K562 (cell line): ENCODE measurements around the gene ATG10. TPM values are rescaled to one million over a fixed set of nuclear protein-coding genes. Genes with fewer than 3 reads are reported as not detected.

Source experiments
- ATAC-seq: fragments of 200-7000 bp; cut with Tn5 transposase; 3 replicates; pipeline ENCODE4 v1.9.1; 2020; ENCODE audit warnings: moderate library complexity
- BruUV-seq: library from RNA; stranded (reverse); fragments of 400-500 nt; replicated peaks from 2 replicates; lab custom pipeline; 2021; lab: Mats Ljungman, UMichigan
- CTCF ChIA-PET: fragments of 300-600 bp; formaldehyde crosslinking; extraction: SDS; loops from one replicate; lab custom pipeline; 2021; ENCODE audit warnings: low intra/inter-chr PET ratio; lab: Yijun Ruan, JAX
- POLR2A ChIA-PET: fragments of 300-600, 350-650 bp; sonication (Branson Sonifier 250); formaldehyde crosslinking; extraction: SDS; loops from one replicate; lab custom pipeline; 2021; ENCODE audit warnings: antibody characterized with exemption, inconsistent platforms; lab: Yijun Ruan, JAX
- DNase-seq, 4 experiments: peaks; one replicate each; pipeline versions ENCODE4 v3.0.0 to v3.0.0-alpha.2; 2011 to 2018; ENCODE audit warnings: low spot score in 3 of 4, mixed read lengths in 3 of 4; ENCODE audit errors: extremely low read depth in 1 of 4
- FAIRE-seq: peaks from 2 replicates; lab custom pipeline; 2011; peaks lifted over from hg19 to GRCh38; lab: Jason Lieb, UNC
- H2AFZ ChIP-seq: 2 replicates; pipeline ENCODE4 v1.6.0; 2011; ENCODE audit warnings: low read depth, low read length, control low read depth, inconsistent platforms
- H3K27ac ChIP-seq: fragments of 200-600 bp; 3 replicates; pipeline ENCODE4 v1.8.0; 2011; ENCODE audit warnings: low read depth, mild to moderate bottlenecking, control low read depth, inconsistent platforms, low read length, moderate library complexity, mixed read lengths; ENCODE audit errors: extremely low read depth
- H3K27me3 ChIP-seq, 2 experiments: fragments of 300-600 bp in 1 of 2; 2 replicates in 1 of 2; 3 replicates in 1 of 2; pipeline versions ENCODE4 v1.6.0 to v1.8.0; 2011; ENCODE audit warnings: inconsistent platforms in 2 of 2, low read length in 2 of 2, mild to moderate bottlenecking in 1 of 2, mixed read lengths in 1 of 2, moderate library complexity in 1 of 2; ENCODE audit not compliant: control insufficient read depth in 2 of 2, insufficient read depth in 2 of 2
- H3K36me3 ChIP-seq: fragments of 300-600 bp; 3 replicates; pipeline ENCODE4 v1.8.0; 2011; ENCODE audit warnings: mild to moderate bottlenecking, low read length, inconsistent platforms; ENCODE audit not compliant: control insufficient read depth, insufficient read depth
- H3K4me1 ChIP-seq, 2 experiments: fragments of 200-600 bp in 1 of 2; replicated peaks in 1 of 2; 2 replicates in 1 of 2; 3 replicates in 1 of 2; pipeline versions ENCODE4 v1.5.1 to v1.8.0; 2011; ENCODE audit warnings: inconsistent platforms in 2 of 2, low read length in 2 of 2, mild to moderate bottlenecking in 1 of 2, mixed read lengths in 1 of 2, moderate library complexity in 1 of 2; ENCODE audit not compliant: control insufficient read depth in 2 of 2, insufficient read depth in 2 of 2
- H3K4me2 ChIP-seq: 2 replicates; pipeline ENCODE4 v1.6.1; 2011; ENCODE audit warnings: low read length, control low read depth, inconsistent platforms, mixed read lengths; ENCODE audit not compliant: insufficient read depth
- H3K4me3 ChIP-seq: fragments of 200-600 bp; sonication (generic), shearing (Covaris generic); 2 replicates; pipeline ENCODE4 v1.5.1; 2016; ENCODE audit warnings: control low read depth, inconsistent platforms
- H3K79me2 ChIP-seq: fragments of 200-600 bp; 3 replicates; pipeline ENCODE4 v1.8.0; 2011; ENCODE audit warnings: low read length, inconsistent platforms; ENCODE audit not compliant: control insufficient read depth, insufficient read depth
- H3K9ac ChIP-seq, 2 experiments: 2 replicates each; pipeline versions ENCODE4 v1.6.0 to v1.6.1; 2011; ENCODE audit warnings: low read depth in 2 of 2, low read length in 2 of 2, control low read depth in 1 of 2, inconsistent platforms in 1 of 2, mild to moderate bottlenecking in 1 of 2, mixed read lengths in 1 of 2; ENCODE audit not compliant: insufficient read depth in 1 of 2
- H3K9me1 ChIP-seq: one replicate; pipeline ENCODE4 v1.6.0; 2011; ENCODE audit warnings: inconsistent platforms, mild to moderate bottlenecking, low read length, moderate library complexity; ENCODE audit not compliant: control insufficient read depth, insufficient read depth
- H3K9me3 ChIP-seq: replicated peaks from 2 replicates; pipeline ENCODE4 v1.5.1; 2011; ENCODE audit warnings: low read depth, low read length, inconsistent platforms; ENCODE audit not compliant: control insufficient read depth, insufficient read depth
- H4K20me1 ChIP-seq: replicated peaks from 2 replicates; pipeline ENCODE4 v1.6.1; 2011; ENCODE audit warnings: low read length, inconsistent platforms, mixed read lengths; ENCODE audit not compliant: control insufficient read depth, insufficient read depth
- ATF1 ChIP-seq, 2 experiments: fragments of 450-650 bp in 1 of 2; IDR thresholded peaks; 2 replicates each; pipeline ENCODE4 v1.6.1; 2016; ENCODE audit warnings: missing compliant biosample characterization in 1 of 2, missing genetic modification characterization in 1 of 2
- EHMT2 ChIP-seq: fragments of 450-650 bp; IDR thresholded peaks from 2 replicates; pipeline ENCODE4 v1.6.1; 2018; ENCODE audit warnings: antibody characterized with exemption
- HNRNPH1 ChIP-seq: fragments of 200-400 bp; formaldehyde crosslinking; optimal IDR thresholded peaks from 2 replicates; pipeline ENCODE3; 2017; ENCODE audit warnings: low read depth, mild to moderate bottlenecking, low read length, moderate library complexity
- JUN ChIP-seq, 2 experiments: sonication (generic) in 1 of 2; formaldehyde crosslinking in 1 of 2; IDR thresholded peaks; 2 replicates each; pipeline versions ENCODE4 v1.6.1 to v1.8.0; 2012 to 2022; ENCODE audit warnings: borderline replicate concordance in 2 of 2, mild to moderate bottlenecking in 2 of 2, improper control_type of control experiment in 1 of 2, low read depth in 1 of 2, low read length in 1 of 2, missing genetic modification reagents in 1 of 2
- LARP7 ChIP-seq: fragments of 450-650 bp; IDR thresholded peaks from 2 replicates; pipeline ENCODE4 v1.6.1; 2016
- MAFG ChIP-seq: fragments of 450-650 bp; conservative IDR thresholded peaks from 2 replicates; pipeline ENCODE4 v1.6.1; 2016; ENCODE audit warnings: missing genetic modification characterization, missing compliant biosample characterization
- MECOM ChIP-seq: fragments of 250-450 bp; sonication (Bioruptor Pico); IDR thresholded peaks from 2 replicates; pipeline ENCODE4 v1.8.0; 2022; ENCODE audit warnings: inconsistent platforms
- MEIS2 ChIP-seq: fragments of 450-650 bp; IDR thresholded peaks from 2 replicates; pipeline ENCODE4 v1.6.1; 2014; ENCODE audit warnings: mild to moderate bottlenecking; ENCODE audit not compliant: partially characterized antibody
- PCBP1 ChIP-seq: fragments of 200-400 bp; formaldehyde crosslinking; IDR thresholded peaks from 2 replicates; pipeline ENCODE4 v1.6.1; 2018; ENCODE audit warnings: mild to moderate bottlenecking, low read depth, low read length; ENCODE audit not compliant: poor library complexity, severe bottlenecking
- RAD51 ChIP-seq: fragments of 450-650 bp; IDR thresholded peaks from 2 replicates; pipeline ENCODE4 v1.7.1; 2016; ENCODE audit warnings: low read depth, mild to moderate bottlenecking, borderline replicate concordance
- RBM14 ChIP-seq: fragments of 200-400 bp; formaldehyde crosslinking; IDR thresholded peaks from 2 replicates; pipeline ENCODE4 v1.6.1; 2018; ENCODE audit warnings: low read depth, mild to moderate bottlenecking, low read length, moderate library complexity, borderline replicate concordance; ENCODE audit not compliant: insufficient read depth
- SETDB1 ChIP-seq: IDR thresholded peaks from one replicate; pipeline ENCODE4 v1.6.1; 2012; ENCODE audit warnings: low read length, control low read depth, inconsistent platforms
- SMARCA5 ChIP-seq: fragments of 450-650 bp; IDR thresholded peaks from 2 replicates; pipeline ENCODE4 v1.6.1; 2016
- SRSF3 ChIP-seq: fragments of 200-400 bp; formaldehyde crosslinking; IDR thresholded peaks from 2 replicates; pipeline ENCODE4 v1.6.1; 2016; ENCODE audit warnings: mild to moderate bottlenecking, low read length, moderate library complexity; ENCODE audit not compliant: insufficient read depth
- USF2 ChIP-seq: sonication (generic); formaldehyde crosslinking; IDR thresholded peaks from 2 replicates; pipeline ENCODE4 v1.5.0; 2020; ENCODE audit warnings: missing genetic modification reagents
- XRCC5 ChIP-seq: fragments of 200-400 bp; formaldehyde crosslinking; IDR thresholded peaks from 2 replicates; pipeline ENCODE4 v1.6.1; 2017; ENCODE audit warnings: low read depth, mild to moderate bottlenecking, low read length
- ZNF24 ChIP-seq: fragments of 450-650 bp; IDR thresholded peaks from 2 replicates; pipeline ENCODE4 v1.6.1; 2016
- WGBS: fragments of 100-300 bp; shearing (Covaris generic); methylation state at CpG from one replicate; pipeline ENCODE4 v1.1.6; 2016; ENCODE audit warnings: low coverage, mixed read lengths; ENCODE audit not compliant: insufficient coverage; ENCODE audit errors: missing lambda C conversion rate; 5-methylcytosine and 5-hydroxymethylcytosine counted together
- in situ Hi-C: fragments of 300-500 bp; cut with MboI; formaldehyde crosslinking; loops from 4 replicates; pipeline ENCODE4 v1.15.0; 2018; ENCODE audit warnings: inconsistent platforms, mixed read lengths
- intact Hi-C: fragments of 100-400 bp; cut with micrococcal nuclease; formaldehyde crosslinking; loops from 2 replicates; pipeline ENCODE4 v1.14.2; 2022
- polyA plus RNA-seq, 8 experiments: library from polyadenylated mRNA; depleted of rRNA in 4 of 8; stranded (reverse) in 5 of 8; unstranded in 3 of 8; fragments of >200 nt; fragmentation: Nextera tagmentation in 2 of 8; fragmentation: Illumina TruSeq in 1 of 8; extraction: Ambion mirVana in 2 of 8; extraction: Trizol in 1 of 8; gene quantifications; 2 replicates each; pipeline versions ENCODE4 v1.2.1 to v1.2.3, GENCODE V29; 2011 to 2014; ENCODE audit warnings: inconsistent platforms in 1 of 8, missing spikeins in 1 of 8
- total RNA-seq, 7 experiments: library from RNA; depleted of rRNA in 6 of 7; stranded (reverse); fragments of >200 nt in 6 of 7; fragmentation: Illumina TruSeq in 2 of 7; extraction: Trizol in 2 of 7; gene quantifications; 2 replicates each; pipeline versions ENCODE4 v1.2.1 to v1.2.3, GENCODE V29; 2011 to 2021; ENCODE audit warnings: low replicate concordance in 1 of 7
- TF ChIP-seq, protein P1 (sequence below): fragments of 250-450 bp; sonication (Bioruptor Pico); IDR thresholded peaks from 2 replicates; pipeline ENCODE4 v1.6.1; 2021; ENCODE audit warnings: mild to moderate bottlenecking
- TF ChIP-seq, protein P2 (sequence below): fragments of 450-650 bp; formaldehyde crosslinking; IDR thresholded peaks from 2 replicates; pipeline ENCODE4 v1.4.0; 2020; ENCODE audit warnings: mild to moderate bottlenecking, moderate library complexity
- TF ChIP-seq, protein P3 (sequence below): fragments of 450-650 bp; IDR thresholded peaks from 2 replicates; pipeline ENCODE4 v1.6.1; 2016

ATG10 gene
- total and polyA plus RNA-seq, 9 of the 15 experiments (the other 6 are each of a cell fraction or from before 2014, with no cell fraction given) = 7.0 to 18.8 (median 14.6) TPM

- TF ChIP-seq MECOM (no peak), RBM14 (no peak), ZNF24 (no peak), LARP7 (no peak), PCBP1 (no peak)
These were observed 47.4 kb upstream of the ATG10 start (continued) for GRCh38 chr5:81924442-81924841.

DNA sequence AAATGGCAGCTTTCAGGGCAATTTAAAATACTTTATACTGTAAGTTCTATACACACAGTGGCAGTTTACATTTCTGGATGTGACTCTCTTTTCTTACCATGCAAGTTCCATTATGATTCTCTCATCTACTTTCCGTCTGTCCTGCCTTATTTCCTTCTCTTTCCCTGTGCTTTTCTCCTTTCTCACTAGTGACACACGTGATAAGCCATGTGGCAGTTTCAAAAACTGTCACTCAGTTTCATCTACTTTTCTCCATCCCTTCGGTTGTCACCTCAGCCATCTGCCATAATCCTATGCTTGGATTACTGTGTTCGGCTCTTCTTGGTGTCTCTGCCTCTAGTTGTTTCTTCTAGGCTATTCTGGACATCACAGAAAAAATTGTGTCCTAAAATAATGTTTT lies 46.8 kb upstream of the ATG10 start:
- Histone ChIP-seq H3K4me2 (no peak overlapping the region), H3K4me3 (no peak overlapping the region), H3K27me3 (no peaks in the 10 kb centered on the region), H3K9me1 (no peaks in the 10 kb centered on the region), H4K20me1 (no peaks in the 10 kb centered on the region), H3K9me3 (no peaks in the 10 kb centered on the region), H3K79me2 (no peaks in the 10 kb centered on the region), H3K9ac (no peak overlapping the region), H3K4me1 (peaks cover 0 to 5% of the 10 kb centered on the region in 2 experiments; a peak in 1 of 5 replicates), H2AFZ (peak overlapping the region; percentile 73), H3K27ac (no peak overlapping the region), H3K36me3 (no peaks in the 10 kb centered on the region)
- in situ Hi-C loops = no loop called here
- DNase-seq (no peak), ATAC-seq (peak; percentile 39; the same call in 1 of the 3 replicates), FAIRE-seq (no peak)
- ChIA-PET POLR2A (interaction anchor here (0.6 kb wide), 1 partner anchor 11 kb away, joined by 3 read pairs; no protein-coding TSS in a partner anchor), CTCF (no interaction called here)
- WGBS = 36% methylated on average over 4 of the region's 4 CpGs
- intact Hi-C loops = no loop called here
- no TSS peak for BruUV-seq
- TF ChIP-seq RAD51 (peak; percentile 59; the same call in 1 of the 2 replicates), XRCC5 (no peak), MAFG (tag) (no peak), USF2 (CRISPR knock-in tag) (peak; percentile 25; the same call in 1 of the 2 replicates), MEIS2 (peak; percentile 31), EHMT2 (peak; percentile 43; the same call in 1 of the 2 replicates), HNRNPH1 (no peak), ATF1 (CRISPR knock-in tag; IDR thresholded peaks at IDR 0.05) (no peak), ATF1 (tag; IDR thresholded peaks at IDR 0.05) (no peak), SETDB1 (no peak), SMARCA5 (no peak), JUN (IDR thresholded peaks at IDR 0.05; ENCODE audit: borderline replicate concordance, low read depth, low read length) (no peak), JUN (CRISPR knock-in tag; IDR thresholded peaks at IDR 0.05; ENCODE audit: borderline replicate concordance) (no peak), SRSF3 (no peak)
- TF ChIP-seq, protein P1, sequence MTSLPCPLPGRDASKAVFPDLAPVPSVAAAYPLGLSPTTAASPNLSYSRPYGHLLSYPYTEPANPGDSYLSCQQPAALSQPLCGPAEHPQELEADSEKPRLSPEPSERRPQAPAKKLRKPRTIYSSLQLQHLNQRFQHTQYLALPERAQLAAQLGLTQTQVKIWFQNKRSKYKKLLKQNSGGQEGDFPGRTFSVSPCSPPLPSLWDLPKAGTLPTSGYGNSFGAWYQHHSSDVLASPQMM (CRISPR knock-in tag) = no peak
- TF ChIP-seq, protein P2, sequence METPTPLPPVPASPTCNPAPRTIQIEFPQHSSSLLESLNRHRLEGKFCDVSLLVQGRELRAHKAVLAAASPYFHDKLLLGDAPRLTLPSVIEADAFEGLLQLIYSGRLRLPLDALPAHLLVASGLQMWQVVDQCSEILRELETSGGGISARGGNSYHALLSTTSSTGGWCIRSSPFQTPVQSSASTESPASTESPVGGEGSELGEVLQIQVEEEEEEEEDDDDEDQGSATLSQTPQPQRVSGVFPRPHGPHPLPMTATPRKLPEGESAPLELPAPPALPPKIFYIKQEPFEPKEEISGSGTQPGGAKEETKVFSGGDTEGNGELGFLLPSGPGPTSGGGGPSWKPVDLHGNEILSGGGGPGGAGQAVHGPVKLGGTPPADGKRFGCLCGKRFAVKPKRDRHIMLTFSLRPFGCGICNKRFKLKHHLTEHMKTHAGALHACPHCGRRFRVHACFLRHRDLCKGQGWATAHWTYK (CRISPR knock-in tag) = no peak
- TF ChIP-seq, protein P3, sequence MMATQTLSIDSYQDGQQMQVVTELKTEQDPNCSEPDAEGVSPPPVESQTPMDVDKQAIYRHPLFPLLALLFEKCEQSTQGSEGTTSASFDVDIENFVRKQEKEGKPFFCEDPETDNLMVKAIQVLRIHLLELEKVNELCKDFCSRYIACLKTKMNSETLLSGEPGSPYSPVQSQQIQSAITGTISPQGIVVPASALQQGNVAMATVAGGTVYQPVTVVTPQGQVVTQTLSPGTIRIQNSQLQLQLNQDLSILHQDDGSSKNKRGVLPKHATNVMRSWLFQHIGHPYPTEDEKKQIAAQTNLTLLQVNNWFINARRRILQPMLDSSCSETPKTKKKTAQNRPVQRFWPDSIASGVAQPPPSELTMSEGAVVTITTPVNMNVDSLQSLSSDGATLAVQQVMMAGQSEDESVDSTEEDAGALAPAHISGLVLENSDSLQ = peak; percentile 83
